ENCODE measurements around the gene ADAMTS9. TPM values are rescaled to one million over a fixed set of nuclear protein-coding genes. Genes with fewer than 3 reads are reported as not detected.

Gene ADAMTS9
- total RNA-seq, 1 donor from 2014 or later = 80.3 TPM

GRCh38 chr3:64612916-64613526 is 74.8 kb downstream of the ADAMTS9 start:
- no peak for DNase-seq

- DNase-seq = no peak
These were observed 75.5 kb downstream of the ADAMTS9 start for GRCh38 chr3:64612082-64612860.

- no peak for DNase-seq
These were observed 79.1 kb downstream of the ADAMTS9 start for GRCh38 chr3:64608741-64609140.

GRCh38 chr3:64607032-64607551 is 80.7 kb downstream of the ADAMTS9 start:
- DNase-seq = no peak

DNA sequence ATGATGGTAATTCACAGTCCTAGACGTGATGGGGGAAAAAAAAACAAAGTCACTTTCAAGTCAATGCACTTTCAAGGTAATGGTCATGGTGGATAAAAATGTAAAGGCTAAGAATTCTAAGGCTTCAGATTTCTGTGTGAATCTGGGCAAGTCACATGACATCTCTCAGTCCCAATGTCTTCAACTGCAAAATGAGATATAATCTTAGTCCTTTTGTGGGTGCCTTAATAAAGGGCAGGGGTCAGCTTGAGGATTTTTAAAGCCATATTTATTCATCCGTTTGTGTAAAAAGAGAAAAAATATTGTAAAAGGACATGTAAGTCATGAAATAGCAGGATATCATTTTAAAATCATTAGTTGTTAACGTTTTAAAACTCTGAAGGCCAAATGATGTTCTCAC is 83.5 kb downstream of the ADAMTS9 start:
- DNase-seq = no peak

DNA sequence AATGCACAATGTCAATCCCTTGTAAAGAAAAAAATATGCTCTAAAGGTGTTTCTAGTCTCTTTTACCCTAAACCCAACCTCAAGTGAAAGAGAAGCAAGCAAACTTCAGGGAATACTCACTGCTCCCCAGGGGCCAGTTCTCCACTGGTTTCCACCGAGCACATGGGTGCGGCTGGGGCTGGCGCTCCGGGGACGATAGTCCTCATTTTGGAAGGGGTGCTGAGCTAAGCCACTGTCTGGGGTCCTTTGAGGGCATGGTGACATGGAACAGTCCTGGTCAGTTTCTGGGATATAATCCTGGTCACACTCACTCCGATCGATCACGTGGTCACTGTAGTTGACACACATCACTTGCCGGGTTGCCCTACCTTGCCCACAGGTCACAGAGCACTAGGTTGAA is 86.0 kb downstream of the ADAMTS9 start:
- DNase-seq = no peak

DNA sequence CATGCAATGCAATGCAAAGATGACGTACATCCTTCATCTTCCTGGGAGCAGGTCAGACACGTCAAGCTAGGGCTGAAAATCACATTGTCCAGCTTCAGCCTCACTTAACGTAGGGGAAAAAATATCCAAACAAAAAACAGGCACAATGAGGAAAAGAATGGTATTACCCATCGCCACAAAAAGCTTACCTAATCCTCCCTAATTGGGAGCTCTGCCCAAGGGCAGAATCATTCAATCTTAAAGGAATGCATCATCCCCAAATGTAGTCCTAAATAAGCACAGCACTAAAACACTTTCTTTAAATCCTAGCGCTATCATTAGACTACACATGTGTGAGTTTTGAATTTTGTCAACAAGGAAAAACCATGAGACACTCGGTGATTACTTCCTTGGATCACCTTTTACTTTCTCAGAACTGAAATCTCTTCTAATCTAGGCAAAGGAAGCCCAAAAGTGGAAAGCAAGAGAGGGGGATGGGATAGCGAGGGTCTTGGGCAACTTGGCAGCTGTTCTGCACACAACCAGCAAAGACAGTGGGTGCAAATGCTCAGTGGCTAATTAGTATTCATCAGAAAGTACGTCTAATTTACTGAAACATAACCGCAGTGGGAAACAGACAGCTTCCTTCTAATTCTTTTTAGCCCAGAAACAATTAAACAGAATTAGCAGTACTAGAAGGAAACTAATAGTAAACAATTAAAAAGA is 87.4 kb downstream of the ADAMTS9 start:
- no peak for DNase-seq

DNA sequence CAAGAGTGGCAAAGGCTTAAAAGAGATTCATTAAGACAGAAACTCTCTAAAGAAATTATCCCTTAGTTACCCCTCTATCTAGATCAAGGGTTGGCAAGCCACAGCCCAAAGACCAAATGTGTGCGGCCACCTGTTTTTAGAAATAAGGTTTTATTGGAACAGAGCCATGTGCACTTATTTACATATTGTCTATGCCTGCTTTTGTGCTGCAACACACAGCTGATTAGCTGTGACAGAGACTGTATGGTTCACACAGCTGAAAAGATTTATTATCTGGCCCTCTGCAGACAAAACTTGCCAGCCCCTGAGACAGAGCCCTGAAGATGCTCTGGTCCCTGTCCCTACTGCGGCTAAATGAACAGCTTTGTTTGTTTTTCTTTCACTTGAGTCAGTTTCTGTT is 88.1 kb downstream of the ADAMTS9 start:
- no peak for DNase-seq

DNA sequence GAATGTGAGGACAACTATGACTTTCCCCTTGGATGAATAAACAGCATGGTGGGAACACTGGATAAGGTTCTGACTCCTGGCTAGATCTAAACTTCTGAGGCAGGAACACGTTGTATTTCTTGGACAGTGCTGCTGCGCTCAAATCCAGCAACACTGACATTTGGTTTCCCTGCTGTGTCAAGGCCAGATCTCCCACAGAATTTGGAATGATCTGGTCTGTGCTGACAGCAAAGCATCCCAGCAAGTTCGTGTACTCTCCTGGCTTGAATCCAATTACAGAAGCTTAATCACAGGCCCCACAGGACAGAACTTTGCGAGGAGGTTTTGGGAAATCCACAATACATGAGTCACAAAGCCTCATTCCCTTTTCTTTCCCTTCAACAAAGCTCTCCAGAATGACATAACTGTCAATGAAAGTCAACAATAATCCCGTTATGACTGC is 92.5 kb downstream of the ADAMTS9 start:
- peak; percentile 89 for DNase-seq

DNA sequence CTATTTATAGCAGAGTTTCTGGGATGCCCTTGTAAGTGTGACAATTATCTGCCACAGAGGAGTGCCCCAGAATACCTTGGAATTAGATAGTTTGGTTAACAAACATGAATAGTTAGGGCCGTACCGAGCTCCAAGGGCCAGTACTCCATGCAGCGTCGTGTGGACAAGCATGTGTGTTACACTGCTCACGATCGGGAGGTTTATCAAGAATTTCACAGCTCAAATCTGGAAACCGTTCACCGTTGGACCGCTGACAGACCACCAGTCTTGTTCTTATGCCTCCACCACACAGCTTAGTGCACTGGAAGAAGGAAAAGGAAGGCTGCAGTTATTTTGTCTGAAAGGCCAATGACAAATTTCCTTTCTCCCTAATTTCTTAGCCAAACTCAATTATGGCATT is 93.7 kb downstream of the ADAMTS9 start:
- DNase-seq = no peak

- DNase-seq = no peak
These were observed 94.5 kb downstream of the ADAMTS9 start for GRCh38 chr3:64593350-64593749.

DNA sequence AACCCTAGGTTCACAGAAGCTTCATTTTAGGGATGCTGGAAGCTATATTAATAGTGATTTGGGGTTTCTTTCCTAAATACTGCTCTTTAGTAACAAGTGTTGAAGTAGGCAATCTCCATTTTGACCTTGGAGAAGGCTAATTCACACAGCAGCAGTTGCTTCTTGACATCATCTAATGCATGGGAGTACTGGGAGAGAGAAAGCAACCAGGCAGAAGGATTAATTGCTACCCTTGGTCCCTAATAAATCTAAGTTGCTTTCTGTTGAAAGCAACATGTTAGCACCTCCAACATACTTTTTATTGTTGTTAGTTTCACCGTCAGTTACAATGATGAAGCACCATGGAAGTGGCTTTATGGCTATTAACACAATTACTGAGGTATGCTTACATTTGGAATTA is 96.2 kb downstream of the ADAMTS9 start:
- no peak for DNase-seq

GRCh38 chr3:64588380-64588779 is 99.4 kb downstream of the ADAMTS9 start:
- DNase-seq = no peak

DNA sequence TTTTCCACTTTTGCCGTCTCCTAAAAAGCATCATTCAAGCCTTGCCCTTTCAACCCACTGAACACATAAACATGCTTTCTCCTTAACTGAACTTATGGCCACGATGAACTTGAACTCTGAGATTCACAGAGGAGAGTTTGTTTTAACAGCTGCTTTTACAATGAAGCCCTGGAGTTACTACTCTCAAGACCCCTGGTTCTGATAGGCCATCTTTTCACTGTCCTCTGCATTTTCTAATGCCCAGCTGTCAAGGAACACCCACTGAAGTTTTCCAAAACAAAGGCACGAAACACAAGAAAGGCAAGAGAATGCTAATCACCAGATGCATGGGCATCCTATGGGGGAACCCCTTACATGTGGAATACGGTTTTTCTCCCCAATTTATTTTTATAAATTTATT is 100.8 kb downstream of the ADAMTS9 start:
- no peak for DNase-seq

DNA sequence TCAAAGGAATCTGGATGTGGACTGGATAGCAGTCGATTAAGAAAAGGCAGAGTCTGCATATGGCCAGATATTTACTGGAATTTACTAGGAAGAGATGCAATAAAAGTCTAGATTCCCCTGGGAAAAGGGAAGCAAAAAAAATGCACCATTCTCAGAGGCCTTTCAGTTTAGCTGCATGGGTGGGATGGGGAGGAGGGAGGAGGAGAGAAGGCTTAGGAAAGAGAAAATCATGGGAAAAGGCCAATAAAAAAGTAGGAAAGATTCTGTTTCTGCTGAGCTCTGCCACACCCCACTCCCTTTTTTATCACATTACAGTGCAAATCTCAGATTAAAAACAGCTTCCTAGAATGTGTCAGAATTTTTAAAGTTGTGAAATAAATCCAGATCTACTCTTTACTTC is 103.6 kb downstream of the ADAMTS9 start:
- DNase-seq = no peak

DNA sequence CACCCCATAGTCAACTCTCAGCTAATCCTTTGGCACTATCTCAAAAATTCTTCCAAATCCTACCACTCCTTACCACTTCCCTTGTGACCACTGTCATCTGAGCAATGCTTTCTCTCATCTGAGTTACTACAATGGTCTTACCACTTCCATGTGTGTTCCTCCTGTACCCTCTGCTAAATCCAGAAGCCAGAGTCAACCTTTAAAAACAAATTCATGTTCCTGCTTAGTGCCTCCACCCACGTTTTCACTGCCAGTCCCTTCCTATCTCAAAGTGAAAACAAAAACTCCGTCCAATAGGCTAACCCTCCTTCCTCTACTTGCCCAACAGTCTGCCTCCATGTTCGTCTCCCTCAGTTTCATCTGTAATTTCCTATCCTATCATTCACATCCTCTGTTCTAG is 109.0 kb downstream of the ADAMTS9 start:
- DNase-seq = no peak

GRCh38 chr3:64578062-64578770 is 109.6 kb downstream of the ADAMTS9 start:
- peak; percentile 35 for DNase-seq

DNA sequence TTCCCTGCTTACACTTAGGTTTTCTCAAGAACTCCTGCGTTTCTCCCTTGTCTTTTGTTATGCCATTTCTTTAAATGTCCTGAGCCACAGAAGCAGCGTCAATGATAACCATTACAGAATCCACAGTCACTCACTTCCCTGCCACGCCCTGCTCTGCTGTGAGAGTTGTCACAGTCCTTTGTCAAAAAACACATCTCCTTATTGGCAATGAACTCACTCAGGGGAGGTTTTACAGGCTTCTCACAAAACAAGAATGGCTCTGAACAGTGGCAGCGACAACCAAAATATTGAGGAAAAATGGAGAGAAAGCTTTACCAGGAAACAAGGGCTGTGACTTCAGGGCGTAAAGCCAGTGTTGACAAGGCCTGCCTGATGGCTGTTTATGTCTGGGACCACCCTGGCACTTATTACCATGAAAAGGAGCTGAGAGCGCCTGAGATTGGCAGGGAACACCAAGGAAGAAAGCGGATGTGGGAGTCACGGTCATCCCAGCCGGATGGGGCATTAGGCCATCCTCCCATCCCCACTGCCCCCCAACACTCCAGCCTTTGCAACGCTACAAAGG is 111.5 kb downstream of the ADAMTS9 start:
- no peak for DNase-seq

DNA sequence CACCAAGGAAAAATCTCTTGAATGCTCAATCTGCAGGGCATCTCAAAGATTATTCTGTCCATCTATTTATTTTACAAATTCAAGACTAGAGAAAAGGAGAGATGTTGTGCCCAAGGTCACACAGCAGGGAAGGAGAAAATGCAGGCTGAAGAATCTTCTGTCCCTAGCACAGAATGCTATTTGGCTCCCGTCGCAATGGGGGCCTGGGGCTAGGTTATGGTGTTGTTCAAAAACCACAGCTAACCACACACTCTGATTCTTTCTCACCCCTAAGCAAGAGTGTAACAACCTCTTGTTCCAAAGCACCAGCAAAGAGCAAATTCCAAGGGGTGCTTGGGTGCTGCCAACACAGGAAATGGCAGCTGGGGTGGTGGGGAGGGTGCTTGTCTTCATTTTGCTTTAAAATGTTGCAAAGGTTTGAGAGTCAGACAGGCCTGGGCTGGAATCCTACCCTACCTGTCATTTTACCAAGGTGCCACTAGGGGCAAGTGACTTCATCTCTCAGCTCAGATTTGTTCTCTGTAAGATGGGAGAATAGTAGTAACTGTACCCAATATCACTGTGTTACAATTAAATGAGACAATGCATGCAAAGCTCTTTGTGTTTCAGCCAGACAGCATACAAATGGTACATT is 112.5 kb downstream of the ADAMTS9 start:
- peak; percentile 61 for DNase-seq

DNA sequence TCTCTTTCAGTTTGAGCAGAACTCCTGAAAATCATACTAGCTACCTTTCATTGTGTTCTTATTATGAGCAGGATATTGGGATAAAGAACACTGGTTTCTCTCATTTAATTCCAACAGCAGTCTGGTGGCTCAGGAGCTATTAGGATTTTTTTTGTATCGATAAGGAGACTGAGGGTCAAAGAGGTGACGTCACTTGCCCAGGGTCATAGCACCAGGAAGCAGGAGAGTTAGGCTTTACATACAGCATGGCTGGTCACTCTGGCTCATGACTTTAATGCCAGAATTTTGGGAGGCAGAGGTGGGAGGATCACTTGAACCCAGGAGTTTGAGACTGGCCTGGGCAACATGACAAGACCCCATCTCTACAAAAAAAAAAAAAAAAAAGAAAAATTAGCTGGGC is 113.6 kb downstream of the ADAMTS9 start:
- DNase-seq = no peak

GRCh38 chr3:64571982-64572381 is 115.8 kb downstream of the ADAMTS9 start:
- DNase-seq = no peak

DNA sequence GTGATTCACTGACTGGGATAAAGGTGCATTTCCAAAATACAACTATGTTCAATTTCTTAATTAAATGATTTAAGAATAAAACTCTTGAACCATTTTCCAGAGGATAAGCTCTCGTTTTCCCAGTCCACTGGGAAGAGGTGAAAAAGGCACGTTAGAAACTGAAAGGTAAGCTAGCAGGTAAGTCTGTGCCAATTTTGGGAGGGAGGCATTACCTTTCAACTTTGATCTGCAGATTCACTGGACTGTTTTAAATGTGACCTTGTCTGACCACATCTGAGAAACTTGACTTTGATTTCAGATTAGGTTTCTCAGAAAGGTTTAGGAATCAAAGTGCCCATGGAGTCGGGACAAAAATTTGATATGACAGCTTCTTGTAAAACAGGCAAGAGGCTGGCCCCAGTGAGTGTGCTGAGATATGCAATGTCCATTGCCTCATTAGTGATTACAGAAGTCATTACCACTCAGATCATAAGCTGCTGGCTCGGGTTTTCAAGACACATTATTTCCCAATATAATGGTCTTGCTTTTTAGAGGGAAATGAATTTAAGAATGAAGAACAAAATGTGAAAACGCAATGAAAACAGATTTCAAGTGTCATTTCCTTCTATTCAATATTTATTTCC is 118.8 kb downstream of the ADAMTS9 start:
- no peak for DNase-seq
